ENCODE data around the gene TGFBR1. TPM values are rescaled to one million over a fixed set of nuclear protein-coding genes. Genes with fewer than 3 reads are reported as not detected.
A peak's percentile ranks its signal among the peaks of the same experiment; 100 is the strongest.

The TGFBR1 gene
- total and polyA plus RNA-seq, 7 experiments from 2014 or later: 18.3 to 95.5 (median 27.8) TPM

DNA sequence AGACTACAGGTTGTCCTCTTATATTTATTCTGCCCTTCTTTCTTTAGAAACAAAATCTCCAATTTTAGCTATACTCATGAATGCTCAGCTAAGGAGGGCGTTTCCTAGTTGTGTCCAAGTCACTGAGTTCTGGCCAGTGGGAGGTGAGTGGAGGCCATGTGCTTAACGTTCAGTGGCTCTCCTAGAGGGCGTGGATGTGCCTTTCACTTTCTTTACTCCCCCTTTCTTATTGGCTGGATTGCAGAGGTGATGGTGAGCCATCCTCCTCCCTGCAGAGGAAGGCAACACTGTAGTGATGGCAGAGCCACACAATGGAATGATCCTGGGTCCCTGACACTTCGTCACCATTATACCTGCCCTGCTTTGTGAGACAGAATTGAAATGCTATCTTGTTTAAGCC, 62.2 kb downstream of the TGFBR1 start:
- peaks cover 11 to 33% (median 16%) of the 10 kb centered on the region in 7 donors for H3K4me1 Mint-ChIP-seq
- intact Hi-C loops (cut with micrococcal nuclease): loop anchor here in 1 of 2 donors (2.0 kb wide), 1 partner anchor 14 kb away; no protein-coding TSS in a partner anchor

DNA sequence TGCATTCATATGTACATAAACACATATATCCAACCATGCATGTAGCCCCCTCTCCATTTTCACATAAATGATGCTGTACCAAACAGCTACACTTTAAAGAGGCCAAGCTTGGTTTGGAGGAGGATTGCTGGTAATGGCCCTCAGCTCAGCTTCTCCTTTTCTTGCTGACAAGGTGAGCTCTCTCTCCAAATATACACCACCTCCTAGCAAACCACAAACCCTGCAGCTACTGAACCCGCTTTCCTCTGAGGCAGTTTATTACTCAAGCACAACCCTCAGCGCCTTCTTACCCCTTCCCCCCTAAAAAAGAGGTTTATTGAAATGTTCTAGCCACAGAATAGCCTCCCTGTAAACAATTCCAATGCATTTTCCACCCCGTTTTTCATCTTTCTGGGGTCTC, 62.8 kb downstream of the TGFBR1 start:
- ChIA-PET POLR2A (interaction anchor here (0.7 kb wide), 1 partner anchor 375 kb away, joined by 3 read pairs; no protein-coding TSS in a partner anchor), CTCF (interaction anchor here (0.7 kb wide), 1 partner anchor 19 kb away, joined by 3 read pairs; no protein-coding TSS in a partner anchor)
- Mint-ChIP-seq H3K27ac (peak overlapping the region in 4 of 9 donors; percentile 21 to 44 (median 34)), H3K4me3 (peak overlapping the region in 2 of 10 donors; percentile 15 to 42), H3K4me1 (peaks cover 11 to 31% (median 16%) of the 10 kb centered on the region in 7 donors), H3K36me3 (peaks cover 0 to 4% (median 0%) of the 10 kb centered on the region in 5 donors), H3K27me3 (peaks cover 2 to 16% (median 7%) of the 10 kb centered on the region in 5 donors), H3K9me3 (no peaks in the 10 kb centered on the region)
- Histone ChIP-seq H3K9me3 (ENCODE audit: control insufficient read depth in 2 of 3, low read length in 3 of 3) (no peaks in the 10 kb centered on the region), H3K4me3 (ENCODE audit: low read length) (no peak overlapping the region), H3K27ac (ENCODE audit: low read depth, low read length) (no peak overlapping the region), H3K27me3 (ENCODE audit: control insufficient read depth in 2 of 2, insufficient read depth in 2 of 2, low read length in 2 of 2) (no peaks in the 10 kb centered on the region), H3K36me3 (ENCODE audit: control insufficient read depth in 2 of 3, insufficient read depth in 3 of 3, low read length in 3 of 3) (no peaks in the 10 kb centered on the region), H3K4me1 (ENCODE audit: control insufficient read depth in 2 of 2, insufficient read depth in 2 of 2, low read length in 2 of 2) (peaks cover 0 to 14% of the 10 kb centered on the region in 2 donors)
- intact Hi-C loops (cut with micrococcal nuclease): loop anchor here in 1 of 2 donors (2.0 kb wide), 1 partner anchor 13 kb away; no protein-coding TSS in a partner anchor
- DNase-seq: peak in 1 of 9 donors; percentile 9
- ATAC-seq: no peak

More for the DNA sequence above, 62.2 kb downstream of the TGFBR1 start:
- H3K27me3 Mint-ChIP-seq: peaks cover 2 to 18% (median 6%) of the 10 kb centered on the region in 5 donors
- H3K9me3 Mint-ChIP-seq: no peaks in the 10 kb centered on the region
- H3K27me3 ChIP-seq (ENCODE audit: control insufficient read depth in 2 of 2, insufficient read depth in 2 of 2, low read length in 2 of 2): no peaks in the 10 kb centered on the region
- H3K27ac Mint-ChIP-seq: no peak overlapping the region
- no peak overlapping the region for H3K4me3 ChIP-seq (ENCODE audit: low read length)
- CTCF ChIA-PET: no interaction called here
- no peaks in the 10 kb centered on the region for H3K9me3 ChIP-seq (ENCODE audit: control insufficient read depth in 2 of 3, low read length in 3 of 3)
- no peak overlapping the region for H3K27ac ChIP-seq (ENCODE audit: low read depth, low read length)
- no peak for ATAC-seq
- POLR2A ChIA-PET: no interaction called here
- peaks cover 0 to 4% (median 0%) of the 10 kb centered on the region in 5 donors for H3K36me3 Mint-ChIP-seq
- H3K36me3 ChIP-seq (ENCODE audit: control insufficient read depth in 2 of 3, insufficient read depth in 3 of 3, low read length in 3 of 3): no peaks in the 10 kb centered on the region
- peaks cover 0 to 14% of the 10 kb centered on the region in 2 donors for H3K4me1 ChIP-seq (ENCODE audit: control insufficient read depth in 2 of 2, insufficient read depth in 2 of 2, low read length in 2 of 2)
- DNase-seq: no peak
- H3K4me3 Mint-ChIP-seq: no peak overlapping the region

DNA sequence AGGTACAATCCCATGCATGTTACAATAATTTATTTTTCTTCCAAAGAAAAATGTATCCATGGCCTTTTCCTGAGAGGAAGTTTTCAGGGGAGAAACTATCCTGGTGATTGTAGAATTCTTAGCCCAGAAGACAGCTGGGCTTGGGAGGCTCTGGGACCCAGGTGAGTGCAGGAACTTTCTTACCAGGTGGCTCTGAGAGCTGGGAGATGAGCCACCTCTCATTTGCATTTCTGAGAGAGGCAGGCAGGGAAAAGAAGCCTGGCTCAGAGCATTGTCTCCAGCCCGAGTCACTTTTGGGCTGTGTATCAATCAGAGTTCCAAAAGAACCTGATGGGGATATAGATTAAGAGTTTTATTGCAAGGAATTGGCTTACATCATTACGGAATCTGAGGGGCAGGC, 64.2 kb downstream of the TGFBR1 start:
- Histone ChIP-seq H3K27ac (ENCODE audit: low read depth, low read length) (no peak overlapping the region), H3K4me1 (ENCODE audit: control insufficient read depth in 2 of 2, insufficient read depth in 2 of 2, low read length in 2 of 2) (peaks cover 0 to 14% of the 10 kb centered on the region in 2 donors), H3K36me3 (ENCODE audit: control insufficient read depth in 2 of 3, insufficient read depth in 3 of 3, low read length in 3 of 3) (no peaks in the 10 kb centered on the region), H3K9me3 (ENCODE audit: control insufficient read depth in 2 of 3, low read length in 3 of 3) (no peaks in the 10 kb centered on the region), H3K27me3 (ENCODE audit: control insufficient read depth in 2 of 2, insufficient read depth in 2 of 2, low read length in 2 of 2) (no peaks in the 10 kb centered on the region), H3K4me3 (ENCODE audit: low read length) (no peak overlapping the region)
- ChIA-PET POLR2A (no interaction called here), CTCF (no interaction called here)
- Mint-ChIP-seq H3K4me3 (no peak overlapping the region), H3K36me3 (peaks cover 0 to 8% (median 0%) of the 10 kb centered on the region in 5 donors), H3K27me3 (peaks cover 5 to 16% (median 7%) of the 10 kb centered on the region in 5 donors), H3K9me3 (no peaks in the 10 kb centered on the region), H3K27ac (no peak overlapping the region), H3K4me1 (peaks cover 8 to 33% (median 16%) of the 10 kb centered on the region in 7 donors)
- intact Hi-C loops (cut with micrococcal nuclease): no loop called here
- ATAC-seq (no peak), DNase-seq (no peak)

- Histone ChIP-seq H3K4me3 (ENCODE audit: low read length) (no peak overlapping the region), H3K27me3 (ENCODE audit: control insufficient read depth in 2 of 2, insufficient read depth in 2 of 2, low read length in 2 of 2) (no peaks in the 10 kb centered on the region), H3K27ac (ENCODE audit: low read depth, low read length) (no peak overlapping the region), H3K9me3 (ENCODE audit: control insufficient read depth in 2 of 3, low read length in 3 of 3) (no peaks in the 10 kb centered on the region), H3K4me1 (ENCODE audit: control insufficient read depth in 2 of 2, insufficient read depth in 2 of 2, low read length in 2 of 2) (peaks cover 0 to 14% of the 10 kb centered on the region in 2 donors), H3K36me3 (ENCODE audit: control insufficient read depth in 2 of 3, insufficient read depth in 3 of 3, low read length in 3 of 3) (no peaks in the 10 kb centered on the region)
- peaks cover 7 to 21% (median 8%) of the 10 kb centered on the region in 5 donors for H3K27me3 Mint-ChIP-seq
- intact Hi-C loops (cut with micrococcal nuclease): no loop called here
- no peaks in the 10 kb centered on the region for H3K9me3 Mint-ChIP-seq
- CTCF ChIA-PET: no interaction called here
- DNase-seq: no peak
- H3K4me3 Mint-ChIP-seq: no peak overlapping the region
- no peak overlapping the region for H3K27ac Mint-ChIP-seq
- H3K4me1 Mint-ChIP-seq: peaks cover 8 to 34% (median 16%) of the 10 kb centered on the region in 7 donors
- ATAC-seq: no peak
- POLR2A ChIA-PET: no interaction called here
- H3K36me3 Mint-ChIP-seq: peaks cover 0 to 8% (median 0%) of the 10 kb centered on the region in 5 donors
Measured at GRCh38 chr9:99169982-99170761, 65.3 kb downstream of the TGFBR1 start.

DNA sequence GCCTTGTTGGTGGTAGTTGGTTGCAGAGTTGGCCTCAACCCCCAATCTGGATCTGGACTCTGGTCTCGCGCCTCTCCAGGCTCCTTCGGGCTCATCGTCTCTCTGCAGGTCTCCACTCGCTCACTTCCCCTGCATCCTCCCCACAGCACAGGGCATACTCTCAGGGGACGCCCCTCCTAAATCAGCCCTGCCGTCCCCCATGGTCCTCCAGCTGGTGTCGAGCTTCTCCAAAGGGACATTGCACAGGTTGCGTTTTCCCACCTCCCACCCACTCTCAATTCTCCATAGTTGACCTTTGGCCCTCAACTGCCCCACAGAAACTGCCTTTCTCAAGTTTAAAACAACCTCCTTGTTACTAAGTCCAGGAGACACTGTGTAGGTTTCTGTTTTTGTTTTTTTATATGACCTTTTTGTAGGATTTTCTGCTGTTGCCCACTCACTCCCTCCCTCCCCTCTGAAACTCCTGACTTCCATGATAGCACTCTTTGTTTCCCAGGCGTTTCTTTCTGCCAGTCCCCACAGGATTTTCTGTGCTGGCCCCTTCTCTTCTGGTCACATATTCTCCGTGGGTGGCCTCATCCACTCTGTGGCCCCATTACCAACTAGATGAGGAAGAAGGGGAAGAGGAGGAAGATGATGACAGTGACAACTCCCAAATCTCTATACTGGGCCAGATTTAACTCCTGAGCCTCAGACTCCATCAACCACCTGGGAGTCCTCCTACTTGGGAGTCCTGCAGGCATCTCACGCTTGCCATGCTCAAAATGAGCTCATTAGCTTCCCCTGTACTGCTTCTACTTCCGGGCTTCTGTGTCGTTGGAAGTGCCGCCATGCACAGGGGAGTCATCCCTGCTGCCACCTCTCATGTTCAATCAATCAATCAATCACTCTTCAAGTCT, 66.6 kb downstream of the TGFBR1 start:
- Mint-ChIP-seq H3K27ac (no peak overlapping the region), H3K4me3 (no peak overlapping the region), H3K9me3 (no peaks in the 10 kb centered on the region), H3K27me3 (peaks cover 7 to 21% (median 8%) of the 10 kb centered on the region in 5 donors), H3K4me1 (peaks cover 8 to 26% (median 15%) of the 10 kb centered on the region in 7 donors), H3K36me3 (peaks cover 0 to 8% (median 0%) of the 10 kb centered on the region in 5 donors)
- no peaks in the 10 kb centered on the region for H3K27me3 ChIP-seq (ENCODE audit: control insufficient read depth in 2 of 2, insufficient read depth in 2 of 2, low read length in 2 of 2)
- H3K36me3 ChIP-seq (ENCODE audit: control insufficient read depth in 2 of 3, insufficient read depth in 3 of 3, low read length in 3 of 3): no peaks in the 10 kb centered on the region
- CTCF ChIA-PET: interaction anchor here (0.9 to 2.4 kb wide), 2 partner anchors 8 to 12 kb away, joined by 4 to 8 read pairs; no protein-coding TSS in a partner anchor
- no peak overlapping the region for H3K4me3 ChIP-seq (ENCODE audit: low read length)
- no peak overlapping the region for H3K27ac ChIP-seq (ENCODE audit: low read depth, low read length)
- POLR2A ChIA-PET: no interaction called here
- DNase-seq (no peak), ATAC-seq (no peak)
- no peaks in the 10 kb centered on the region for H3K9me3 ChIP-seq (ENCODE audit: control insufficient read depth in 2 of 3, low read length in 3 of 3)
- intact Hi-C loops (cut with micrococcal nuclease): no loop called here
- peaks cover 0 to 14% of the 10 kb centered on the region in 2 donors for H3K4me1 ChIP-seq (ENCODE audit: control insufficient read depth in 2 of 2, insufficient read depth in 2 of 2, low read length in 2 of 2)

All from naive thymus-derived CD4-positive, alpha-beta T cell (primary cell).